Measurements from ENCODE around the gene OGA.

OGA gene

GRCh38 chr10:101775273-101776160 lies 42.7 kb downstream of the OGA start, which contains the start of gene FGF8:
Gene FGF8 (minus strand): TSS chr10:101776114. CDS start chr10:101775900, 214 bp downstream.
- no peak within 1 kb of the TSS for H3K4me3 ChIP-seq (ENCODE audit: control insufficient read depth, low read depth, low read length)
- TF ChIP-seq CTCF (conservative IDR thresholded peaks at IDR 0.05; ENCODE audit: control insufficient read depth, insufficient read depth, low read depth, low read length) = no peak
- no peak for DNase-seq (ENCODE audit: low read depth)

GRCh38 chr10:101774589-101775272 lies 43.5 kb downstream of the OGA start:
- H3K4me3 ChIP-seq (ENCODE audit: control insufficient read depth, low read depth, low read length) = no peak overlapping the region
- DNase-seq (ENCODE audit: low read depth) = no peak
- no peak for TF ChIP-seq CTCF (conservative IDR thresholded peaks at IDR 0.05; ENCODE audit: control insufficient read depth, insufficient read depth, low read depth, low read length)

DNA sequence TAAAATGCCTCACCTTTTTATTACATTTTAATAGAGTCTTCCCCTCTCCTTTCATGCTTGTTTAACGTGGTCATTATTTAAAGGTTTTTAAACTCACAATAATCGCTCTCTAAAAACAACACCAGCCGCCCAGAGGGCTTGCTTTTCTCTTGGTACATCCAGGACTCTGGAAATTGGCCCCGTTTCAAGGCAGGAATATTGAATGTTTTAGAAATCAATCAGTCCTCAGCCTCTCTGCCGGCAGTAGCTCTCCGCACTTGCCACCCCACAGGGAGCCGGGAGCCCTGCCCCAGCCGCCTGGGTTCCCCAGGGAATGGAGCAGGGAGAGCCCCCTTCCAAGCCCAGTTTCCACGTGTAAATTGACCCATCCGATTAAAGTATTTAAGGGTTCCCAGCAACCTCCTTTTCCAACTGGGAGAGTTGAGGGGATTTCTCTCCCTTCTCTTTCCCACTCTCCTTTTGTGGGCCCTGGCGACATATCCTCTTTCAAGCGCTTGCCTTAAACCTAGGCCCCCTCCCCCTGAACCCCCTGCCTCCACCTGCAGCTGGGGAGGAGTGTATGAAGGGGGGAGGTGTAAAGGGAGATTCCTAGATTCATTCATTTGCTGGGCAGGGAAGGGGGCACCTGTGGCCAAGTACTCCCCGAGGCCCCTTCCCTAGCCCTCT lies 44.2 kb downstream of the OGA start:
- no peak overlapping the region for H3K4me3 ChIP-seq (ENCODE audit: control insufficient read depth, low read depth, low read length)
- no peak for DNase-seq (ENCODE audit: low read depth)
- TF ChIP-seq CTCF (conservative IDR thresholded peaks at IDR 0.05; ENCODE audit: control insufficient read depth, insufficient read depth, low read depth, low read length) = no peak

GRCh38 chr10:101772895-101773761 lies 45.1 kb downstream of the OGA start:
- no peak for DNase-seq (ENCODE audit: low read depth)
- no peak for TF ChIP-seq CTCF (conservative IDR thresholded peaks at IDR 0.05; ENCODE audit: control insufficient read depth, insufficient read depth, low read depth, low read length)
- H3K4me3 ChIP-seq (ENCODE audit: control insufficient read depth, low read depth, low read length) = no peak overlapping the region

GRCh38 chr10:101772017-101772894 lies 46.0 kb downstream of the OGA start:
- TF ChIP-seq CTCF (conservative IDR thresholded peaks at IDR 0.05; ENCODE audit: control insufficient read depth, insufficient read depth, low read depth, low read length) = no peak
- no peak for DNase-seq (ENCODE audit: low read depth)
- no peak overlapping the region for H3K4me3 ChIP-seq (ENCODE audit: control insufficient read depth, low read depth, low read length)
